Measurements from ENCODE around the gene CYFIP2.

CYFIP2 gene

GRCh38 chr5:157362502-157362901, 96.6 kb downstream of the CYFIP2 start:
- no peak for DNase-seq

- no peak for DNase-seq
Measured at GRCh38 chr5:157362982-157363381, 97.1 kb downstream of the CYFIP2 start.

- DNase-seq: no peak
Measured at GRCh38 chr5:157365732-157366131, 99.8 kb downstream of the CYFIP2 start.

DNA sequence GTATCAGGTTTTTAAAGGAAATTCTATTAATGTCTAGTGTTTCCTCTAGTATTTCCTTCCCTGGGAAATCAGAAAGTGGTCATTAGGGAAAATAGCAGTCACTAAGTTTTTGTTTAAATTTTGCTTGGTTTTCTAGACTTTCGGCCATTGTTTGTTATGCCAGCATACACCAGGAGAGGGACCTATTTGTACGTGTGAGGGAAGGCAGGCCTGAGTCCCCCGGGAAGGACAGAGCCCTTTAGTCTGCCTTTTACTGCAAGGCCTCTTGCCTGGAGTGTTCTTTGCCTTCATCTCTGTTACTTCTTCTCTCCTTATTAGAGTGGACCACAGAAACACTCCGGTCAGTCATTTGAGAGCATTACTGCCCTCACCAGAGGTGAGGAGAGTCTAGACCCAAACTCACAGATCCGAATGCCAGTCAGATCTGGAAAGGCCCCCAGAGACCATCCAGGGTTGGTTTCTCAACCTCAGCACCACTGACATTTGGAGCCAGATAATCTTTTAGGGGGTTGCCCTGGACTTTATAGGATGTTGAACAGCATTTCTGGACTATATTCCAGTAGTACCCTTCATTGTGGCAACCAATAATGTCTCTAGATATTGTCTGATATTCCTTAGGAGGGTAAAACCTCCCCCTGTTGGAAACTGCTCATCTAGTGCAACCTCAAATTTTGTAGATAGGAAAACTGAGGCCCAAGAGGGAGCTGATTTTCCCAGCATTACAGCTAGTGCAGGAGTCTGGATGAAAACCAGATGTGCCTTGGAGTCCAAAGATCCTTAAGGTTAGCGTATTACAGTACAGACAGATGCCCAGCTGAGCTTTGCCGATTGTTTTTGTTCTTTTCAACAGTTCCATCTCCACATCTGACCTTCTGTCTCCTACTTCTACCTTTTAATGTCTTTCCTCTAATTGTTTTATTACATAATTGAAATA, 101.1 kb downstream of the CYFIP2 start:
- no peak for DNase-seq

- DNase-seq: no peak
Measured at GRCh38 chr5:157369507-157369906, 103.6 kb downstream of the CYFIP2 start.

DNA sequence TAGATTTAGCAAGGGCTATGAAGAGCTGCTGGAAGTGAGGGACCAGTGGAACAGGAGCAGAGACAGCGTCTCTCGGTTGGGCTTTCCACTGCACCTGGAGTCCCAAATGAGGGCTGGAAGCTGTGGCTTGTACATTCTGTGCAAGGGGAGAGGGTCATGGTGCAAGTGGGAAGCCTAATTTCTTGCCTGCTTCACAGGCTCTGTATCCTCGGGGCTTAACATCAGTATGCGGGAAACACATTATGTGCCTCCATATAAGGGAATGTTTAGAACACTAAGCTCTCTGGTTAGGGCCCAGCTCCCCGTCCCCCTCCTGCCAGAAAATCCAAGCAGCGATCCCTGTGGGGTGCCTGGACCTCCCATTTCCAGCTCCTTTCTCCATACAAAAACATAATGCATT, 105.0 kb downstream of the CYFIP2 start:
- no peak for DNase-seq

- no peak for DNase-seq
Measured at GRCh38 chr5:157371655-157372471, 105.9 kb downstream of the CYFIP2 start.

DNA sequence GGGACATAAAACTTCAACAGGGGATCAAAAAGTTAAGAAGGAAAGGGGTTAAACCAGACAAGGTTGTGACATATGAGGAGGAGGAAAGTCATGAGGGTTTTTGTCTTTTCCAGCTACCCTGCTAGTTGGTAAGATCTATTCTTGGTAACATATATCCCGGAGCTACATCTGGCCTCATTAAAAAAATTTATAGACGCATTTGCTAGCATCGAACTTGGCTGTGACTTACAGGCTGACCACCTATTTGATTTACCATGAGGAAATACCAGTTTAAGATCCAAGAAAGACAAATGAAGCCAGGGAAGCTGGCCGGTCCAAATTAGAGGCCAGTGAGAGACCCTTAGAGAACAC, 106.5 kb downstream of the CYFIP2 start:
- no peak for DNase-seq

GRCh38 chr5:157378509-157378908, 112.6 kb downstream of the CYFIP2 start:
- no peak for DNase-seq

DNA sequence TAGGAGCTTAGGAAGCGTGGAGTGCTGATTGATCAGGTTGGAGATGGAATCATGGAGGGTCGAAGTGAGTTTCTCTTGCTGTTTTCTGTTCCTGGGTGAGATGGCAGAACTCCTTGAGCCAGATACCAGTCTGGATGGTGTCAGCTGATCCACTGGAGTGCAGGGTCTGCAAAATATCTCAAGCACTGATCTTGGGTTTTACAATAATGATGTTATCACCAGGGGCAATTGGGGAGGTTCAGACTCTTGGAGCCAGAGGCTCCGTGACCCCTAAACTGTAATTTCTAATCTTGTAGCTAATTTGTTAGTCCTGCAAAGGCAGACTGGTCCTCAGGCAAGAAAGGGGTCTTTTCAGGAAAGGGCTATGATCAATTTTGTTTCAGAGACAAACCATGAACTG, 114.1 kb downstream of the CYFIP2 start:
- DNase-seq: no peak

GRCh38 chr5:157381746-157382145, 115.8 kb downstream of the CYFIP2 start:
- no peak for DNase-seq

DNA sequence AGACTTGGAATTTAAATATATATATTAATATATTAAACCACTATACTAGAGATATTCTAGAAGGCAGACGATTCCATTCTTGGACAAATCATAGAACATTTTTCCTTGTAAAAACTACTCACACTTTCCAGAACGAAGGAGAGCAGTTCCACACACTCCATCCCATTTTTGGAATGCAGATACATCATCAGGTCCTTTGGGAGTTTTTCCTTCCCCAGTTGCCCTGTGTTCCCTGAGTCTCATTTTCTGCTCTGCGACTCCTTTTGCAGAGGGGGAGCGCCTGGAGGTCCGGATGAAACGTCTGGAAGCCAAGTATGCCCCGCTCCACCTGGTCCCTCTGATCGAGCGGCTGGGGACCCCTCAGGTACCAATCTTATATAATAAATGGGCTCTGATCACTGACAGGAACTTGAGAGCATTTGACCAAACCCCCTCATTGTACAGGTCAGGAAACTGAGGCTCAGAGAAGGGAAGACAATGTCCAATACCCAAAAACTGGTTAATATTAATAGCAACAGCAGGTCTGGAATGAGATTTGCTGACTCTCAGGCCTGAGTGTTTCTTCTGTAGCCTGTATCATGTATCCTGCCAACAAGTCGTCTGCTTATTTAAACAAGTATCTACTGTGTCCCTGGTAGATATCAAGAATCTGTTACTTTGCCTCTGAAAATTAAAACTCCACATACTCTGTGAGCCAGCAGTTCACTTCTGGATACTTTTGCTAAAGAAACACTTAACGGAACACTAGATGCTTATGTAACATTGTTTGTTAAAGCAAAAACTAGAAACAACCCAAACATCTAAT, 117.3 kb downstream of the CYFIP2 start:
- no peak for DNase-seq

- no peak for DNase-seq
Measured at GRCh38 chr5:157384971-157385709, 119.2 kb downstream of the CYFIP2 start.

DNA sequence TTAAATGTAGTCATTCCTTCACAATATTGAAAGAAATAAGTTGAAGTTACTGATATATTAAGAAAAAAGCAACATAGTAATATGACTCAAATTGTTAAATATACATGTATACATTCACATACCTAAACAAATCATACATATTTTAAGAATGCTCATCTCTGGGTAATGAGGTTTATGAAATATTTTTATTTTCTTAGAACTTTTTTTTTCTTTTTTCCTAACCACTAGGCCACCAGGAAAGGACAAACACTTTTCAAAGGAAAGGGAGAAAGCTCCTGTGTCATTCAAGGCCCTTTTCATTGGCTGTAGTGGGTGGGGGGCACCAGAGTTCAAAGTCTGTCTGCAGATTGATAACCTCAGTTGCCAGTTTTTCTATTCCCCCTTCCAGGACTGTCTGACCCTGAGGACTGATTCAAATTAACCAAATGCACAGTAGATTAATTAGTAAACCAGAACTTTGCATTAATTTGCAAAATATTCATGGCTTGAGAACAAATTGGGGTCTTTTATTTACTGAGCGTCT, 121.2 kb downstream of the CYFIP2 start:
- DNase-seq: no peak

DNA sequence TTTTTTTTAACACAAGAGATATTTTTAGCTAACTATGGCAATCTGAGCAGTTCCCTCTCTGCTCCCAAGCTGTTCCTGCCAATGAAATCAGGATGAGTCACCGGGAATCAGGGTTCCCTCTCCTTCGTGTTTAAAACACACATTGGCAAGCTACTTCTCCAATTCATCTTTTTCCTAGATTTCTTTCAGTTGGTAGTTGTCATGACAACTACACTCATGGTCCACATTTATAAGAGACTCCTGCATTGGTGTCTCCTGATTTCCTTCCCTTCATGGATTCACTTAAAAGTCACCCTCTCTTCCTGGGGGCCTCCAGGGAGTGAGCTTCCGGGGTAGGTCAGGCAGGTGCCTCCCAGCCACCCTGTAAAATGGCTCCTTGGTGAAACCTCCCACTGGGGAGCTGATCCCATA, 121.8 kb downstream of the CYFIP2 start:
- DNase-seq: no peak

DNA sequence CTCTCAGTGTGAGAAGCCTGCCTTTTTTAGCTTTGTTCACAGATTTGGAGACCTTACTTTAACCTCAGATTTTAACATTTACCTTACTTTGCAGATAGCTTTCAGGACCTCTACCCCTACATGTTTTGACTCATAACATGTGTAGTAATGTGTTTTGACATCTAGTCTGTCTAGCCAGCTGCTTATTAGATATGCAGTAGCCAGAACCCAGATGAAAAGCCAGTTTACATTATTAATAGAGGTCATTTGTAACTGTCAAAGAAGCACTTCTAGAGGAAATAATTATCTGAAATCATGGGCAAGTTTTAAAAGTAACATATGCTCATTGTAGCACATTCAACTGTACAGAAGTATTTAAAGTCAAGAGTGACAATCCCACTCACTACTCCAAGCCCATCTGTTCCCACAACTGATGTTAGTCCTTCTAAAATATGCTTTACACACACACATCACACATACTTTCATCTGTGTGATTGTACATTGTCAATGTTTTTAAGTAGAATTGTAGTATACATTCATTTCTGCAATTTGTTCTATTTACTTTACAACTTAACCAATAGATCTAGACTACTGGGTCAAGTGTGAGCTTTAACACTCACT, 122.3 kb downstream of the CYFIP2 start:
- no peak for DNase-seq

- DNase-seq: no peak
Measured at GRCh38 chr5:157389103-157389502, 123.2 kb downstream of the CYFIP2 start.

- no peak for DNase-seq
Measured at GRCh38 chr5:157390133-157390532, 124.2 kb downstream of the CYFIP2 start.

DNA sequence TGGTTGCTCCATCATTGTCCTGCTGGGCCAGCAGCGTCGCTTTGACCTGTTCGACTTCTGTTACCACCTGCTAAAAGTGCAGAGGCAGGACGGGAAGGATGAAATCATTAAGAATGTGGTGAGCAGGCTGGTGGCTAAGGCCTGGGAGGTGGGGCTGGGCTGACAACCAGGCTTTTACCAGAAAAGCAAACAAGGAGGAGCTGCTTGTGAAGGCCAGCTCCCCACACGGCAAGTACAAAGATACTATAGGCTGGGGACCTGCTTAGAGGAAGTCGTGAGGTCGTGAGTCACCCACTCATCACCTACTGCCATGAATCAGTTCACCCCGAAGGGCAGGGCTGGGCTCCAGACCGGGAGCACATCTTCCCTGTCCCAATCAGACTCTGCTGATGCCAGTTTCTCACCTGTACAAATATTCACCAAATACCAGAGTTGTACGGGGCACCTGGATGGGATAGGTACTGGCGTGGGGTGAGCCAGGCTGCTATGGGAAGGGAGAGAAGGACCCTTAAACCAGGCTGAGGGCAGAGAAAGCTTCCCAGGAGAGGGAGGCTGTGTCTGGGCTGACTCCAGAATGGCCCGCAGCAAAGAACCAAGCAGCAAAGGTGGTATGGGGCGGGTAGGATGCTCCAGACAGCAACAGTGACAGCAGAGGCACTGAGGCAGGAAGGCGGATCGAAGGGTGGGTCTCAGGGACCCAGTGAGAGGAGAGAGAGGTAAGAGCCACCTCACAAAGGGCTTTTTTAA, 124.8 kb downstream of the CYFIP2 start:
- DNase-seq: no peak

- DNase-seq: no peak
Measured at GRCh38 chr5:157398305-157398704, 132.4 kb downstream of the CYFIP2 start.
